ENCODE results near the gene SMIM38. TPM values are rescaled to one million over a fixed set of nuclear protein-coding genes. Genes with fewer than 3 reads are reported as not detected.

SMIM38 gene
- total and polyA plus RNA-seq, 2 experiments from 2014 or later = 0.38 TPM; not detected in 1

- no peaks in the 10 kb centered on the region for H3K27me3 ChIP-seq (ENCODE audit: insufficient read depth)
- H4K20me1 ChIP-seq (replicated peaks; ENCODE audit: insufficient read depth) = no peaks in the 10 kb centered on the region
- ATAC-seq = no peak
- no peaks in the 10 kb centered on the region for H3K4me1 ChIP-seq (ENCODE audit: insufficient read depth)
- no peak overlapping the region for H3K4me3 Mint-ChIP-seq
- DNase-seq (ENCODE audit: low spot score) = no peak
- H3F3A ChIP-seq (replicated peaks; ENCODE audit: low read depth) = no peaks in the 10 kb centered on the region
- H3K4me3 ChIP-seq = no peak overlapping the region
- no peaks in the 10 kb centered on the region for H3K9me2 ChIP-seq (ENCODE audit: insufficient read depth)
- no peaks in the 10 kb centered on the region for H3K36me3 ChIP-seq (ENCODE audit: insufficient read depth)
- H3K4me1 Mint-ChIP-seq = no peaks in the 10 kb centered on the region
- no peak overlapping the region for H3K27ac ChIP-seq (ENCODE audit: low read depth)
- no peak overlapping the region for H3K27ac Mint-ChIP-seq
- H3K27me3 Mint-ChIP-seq (ENCODE audit: insufficient read depth, low read depth, poor library complexity) = peaks cover 9% of the 10 kb centered on the region
- H3K79me2 ChIP-seq (replicated peaks; ENCODE audit: insufficient read depth) = no peaks in the 10 kb centered on the region
- peaks cover 20% of the 10 kb centered on the region for H3K9me3 Mint-ChIP-seq
- peaks cover 3% of the 10 kb centered on the region; the same call in 2 of the 3 replicates for H3K36me3 Mint-ChIP-seq (ENCODE audit: low read depth)
- no peak overlapping the region for H3K4me2 ChIP-seq
- no peak for TF ChIP-seq JUNB (IDR thresholded peaks at IDR 0.05; ENCODE audit: unreplicated experiment)
- TF ChIP-seq ZNF114 (CRISPR knock-in tag; IDR thresholded peaks at IDR 0.05) = no peak
- TF ChIP-seq ZNF331 (CRISPR knock-in tag; IDR thresholded peaks at IDR 0.05; ENCODE audit: low read depth) = no peak
- no peak for TF ChIP-seq ZNF462 (CRISPR knock-in tag; IDR thresholded peaks at IDR 0.05)
- TF ChIP-seq NANOG (IDR thresholded peaks at IDR 0.05; ENCODE audit: borderline replicate concordance) = no peak
- H2AFZ ChIP-seq = no peak overlapping the region
These were observed 40.8 kb upstream of the SMIM38 start for GRCh38 chr11:69114811-69115523.

Data from GM23338 (cell line).